ENCODE data around the gene SCN1B.
"Not testable (repeated sequence)": the region's sequence is repeated elsewhere in the genome, so short reads cannot be mapped to it uniquely, and the experiment has no call there.

Gene SCN1B

DNA sequence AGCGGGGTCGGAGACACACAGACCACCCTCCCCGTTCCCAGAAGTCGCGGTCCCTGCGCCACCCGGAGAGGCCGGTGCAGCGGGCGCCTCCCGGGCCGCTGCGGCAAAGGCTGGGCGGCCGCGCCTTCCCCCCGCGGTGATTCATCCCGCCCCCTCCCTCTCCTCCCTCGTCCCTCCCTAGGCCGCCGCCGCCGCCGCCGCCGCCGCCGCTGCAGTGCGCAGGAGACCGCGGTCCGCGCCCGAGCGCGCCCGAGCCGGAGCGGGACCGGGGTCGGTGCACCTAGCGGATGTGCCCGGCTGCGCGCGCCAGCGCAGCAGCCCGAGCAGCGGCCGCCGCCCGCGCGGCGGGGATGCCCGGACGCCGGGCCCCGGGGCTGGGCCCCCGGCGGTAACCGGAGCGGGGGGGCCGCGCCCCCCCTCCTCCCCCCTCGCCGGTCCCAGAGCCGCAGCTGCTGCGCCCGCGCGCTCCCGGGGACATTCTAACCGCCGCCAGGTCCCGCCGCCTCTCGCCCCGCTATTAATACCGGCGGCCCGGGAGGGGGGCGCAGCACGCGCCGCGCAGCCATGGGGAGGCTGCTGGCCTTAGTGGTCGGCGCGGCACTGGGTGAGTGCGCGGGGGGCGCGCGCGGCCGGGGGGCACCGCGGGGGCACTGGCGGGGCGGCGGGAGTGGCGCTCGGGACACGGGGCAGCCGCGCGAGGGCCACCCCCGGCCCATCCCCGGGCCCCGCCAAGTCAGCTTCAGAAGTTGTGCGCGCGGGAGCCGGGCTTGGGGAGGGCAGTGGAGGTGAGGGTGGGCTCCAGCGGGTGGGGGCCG, at the start of gene SCN1B:
SCN1B (plus strand) TSS at position 214 of the 815 bp plus-strand sequence; CDS start at position 565, 351 bp downstream.
- peak; percentile 44 for DNase-seq (ENCODE audit: low read depth)

DNA sequence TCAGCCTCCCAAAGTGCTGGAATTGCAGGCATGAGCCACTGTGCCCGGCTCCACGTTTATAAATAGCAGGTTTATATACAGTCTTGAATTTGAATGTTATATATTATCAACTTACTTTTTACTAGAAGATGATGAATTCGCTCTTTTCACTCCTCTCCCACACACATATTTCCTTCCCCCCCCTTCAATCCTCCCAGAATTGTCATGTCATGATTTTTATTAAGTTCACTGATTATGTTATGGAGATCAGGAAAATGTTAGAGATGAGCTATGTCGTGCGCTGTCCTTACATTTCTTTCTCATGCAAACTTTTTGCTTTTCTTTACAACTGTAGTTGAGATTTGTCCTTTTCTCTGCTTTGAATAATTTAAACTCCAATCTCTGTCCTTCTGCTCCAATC, 48.0 kb upstream of the SCN1B start:
- no peak for DNase-seq (ENCODE audit: low read depth)

DNA sequence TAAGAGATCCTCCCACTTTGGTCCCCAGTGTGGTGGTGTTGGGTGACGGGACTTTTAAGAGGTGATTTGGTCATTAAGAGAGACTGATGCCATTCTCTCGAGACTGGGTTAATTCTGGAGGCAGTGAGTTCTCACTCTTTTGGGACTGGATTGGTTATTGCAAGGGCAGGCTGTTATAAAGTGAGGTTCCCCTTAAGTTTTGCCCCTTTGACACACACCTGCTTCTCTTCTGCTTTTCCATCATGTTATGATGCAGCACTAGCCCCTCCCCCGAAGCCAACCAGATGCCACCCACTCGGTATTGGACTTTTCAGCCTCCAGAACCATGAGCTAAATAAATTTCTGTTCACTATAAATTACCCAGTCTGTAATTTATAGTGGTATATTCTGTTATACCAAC, 46.5 kb upstream of the SCN1B start:
- DNase-seq (ENCODE audit: low read depth): no peak

DNA sequence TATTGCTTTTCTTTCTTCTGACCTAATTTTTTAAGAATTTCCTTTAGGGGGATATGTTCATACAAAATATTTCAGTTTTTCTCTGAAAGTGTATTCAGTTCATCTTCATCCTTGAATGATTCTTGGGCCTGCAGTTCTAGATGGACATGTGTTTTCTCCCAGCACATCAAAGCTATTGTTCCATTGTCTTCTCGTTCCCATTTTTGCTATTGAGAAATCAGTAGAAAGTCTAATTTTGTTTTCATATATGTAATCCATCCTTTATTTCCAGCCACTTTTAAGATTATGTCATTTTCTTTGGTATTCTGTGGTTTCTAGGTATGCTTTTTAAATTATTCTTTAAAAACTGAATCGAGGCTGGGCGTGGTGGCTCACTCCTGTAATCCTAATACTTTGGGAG, 46.0 kb upstream of the SCN1B start:
- DNase-seq (ENCODE audit: low read depth): no peak

DNA sequence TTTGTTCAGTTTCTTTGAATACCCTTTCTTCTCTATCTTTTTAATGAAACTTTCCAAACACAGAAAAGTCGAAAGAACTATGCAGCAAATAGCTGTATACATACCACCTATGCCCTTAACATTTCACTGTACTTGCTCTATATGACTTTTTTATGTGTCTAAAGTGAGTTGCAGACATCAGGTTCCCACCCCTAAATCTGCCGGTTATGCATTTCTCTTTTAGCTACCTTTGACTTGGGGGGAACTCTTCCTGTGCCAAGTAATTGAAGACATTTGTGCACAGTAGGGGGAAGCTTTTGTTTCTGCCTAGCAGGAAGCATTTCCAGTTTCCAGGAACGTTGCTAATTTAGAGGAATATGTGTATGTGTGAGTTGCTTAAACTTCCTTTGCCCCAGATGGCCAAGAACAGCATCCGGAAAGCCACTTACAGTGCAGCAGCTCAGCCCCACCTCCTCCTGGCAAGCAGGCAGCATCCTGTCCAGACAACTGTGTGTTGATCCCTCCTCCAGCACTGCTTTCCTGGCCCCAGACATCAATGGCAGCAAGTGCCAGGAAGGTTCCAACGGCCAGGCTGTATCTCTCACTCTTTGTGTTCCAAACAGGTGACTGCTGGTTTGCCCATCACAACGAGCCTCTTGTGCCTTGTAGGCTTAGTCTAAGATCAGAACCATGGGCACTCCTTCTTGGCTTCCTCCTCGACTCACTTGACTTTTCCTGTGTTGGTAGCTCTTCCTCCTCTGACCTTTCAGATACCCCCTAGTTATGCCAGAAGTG, 44.8 kb upstream of the SCN1B start:
- DNase-seq (ENCODE audit: low read depth): no peak

DNA sequence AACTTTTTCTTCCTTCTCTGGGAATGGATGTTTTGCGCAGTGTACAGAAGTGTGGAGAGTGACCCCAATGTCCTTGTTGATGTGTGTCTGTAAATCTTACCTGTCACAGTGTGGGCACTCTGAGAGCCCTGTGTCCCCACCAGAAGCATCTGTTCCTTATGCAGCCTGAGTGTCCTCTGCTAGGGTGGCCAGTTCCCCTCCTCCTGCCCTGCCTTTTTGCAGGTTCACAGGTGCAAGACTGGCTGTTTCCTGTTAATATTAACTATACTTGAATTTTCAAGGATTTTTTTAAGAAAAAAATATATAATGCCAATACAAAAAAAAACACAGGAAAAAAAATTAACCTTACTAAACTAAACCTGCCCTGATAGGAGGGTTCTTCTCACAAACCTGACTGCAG, 42.2 kb upstream of the SCN1B start:
- DNase-seq (ENCODE audit: low read depth): no peak

DNA sequence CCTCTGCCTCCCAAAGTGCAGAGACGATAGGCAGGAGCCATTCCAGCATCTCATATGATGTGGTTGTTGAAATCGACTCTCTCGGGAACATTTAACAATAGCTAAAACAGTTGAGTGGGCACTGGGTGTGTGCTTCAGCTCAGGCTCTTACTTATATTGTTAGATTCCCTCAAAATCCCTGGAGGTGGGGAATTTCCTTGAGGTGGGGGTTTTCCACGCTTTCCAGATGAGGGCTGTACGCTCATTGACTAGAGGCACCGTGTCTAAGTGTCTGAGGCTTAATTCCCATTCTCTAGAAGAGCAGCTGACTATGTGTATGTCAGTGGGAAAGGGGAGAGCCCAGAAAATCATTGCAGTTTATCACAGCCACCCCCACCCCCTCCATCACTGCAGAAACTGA, 41.0 kb upstream of the SCN1B start:
- no peak for DNase-seq (ENCODE audit: low read depth)

DNA sequence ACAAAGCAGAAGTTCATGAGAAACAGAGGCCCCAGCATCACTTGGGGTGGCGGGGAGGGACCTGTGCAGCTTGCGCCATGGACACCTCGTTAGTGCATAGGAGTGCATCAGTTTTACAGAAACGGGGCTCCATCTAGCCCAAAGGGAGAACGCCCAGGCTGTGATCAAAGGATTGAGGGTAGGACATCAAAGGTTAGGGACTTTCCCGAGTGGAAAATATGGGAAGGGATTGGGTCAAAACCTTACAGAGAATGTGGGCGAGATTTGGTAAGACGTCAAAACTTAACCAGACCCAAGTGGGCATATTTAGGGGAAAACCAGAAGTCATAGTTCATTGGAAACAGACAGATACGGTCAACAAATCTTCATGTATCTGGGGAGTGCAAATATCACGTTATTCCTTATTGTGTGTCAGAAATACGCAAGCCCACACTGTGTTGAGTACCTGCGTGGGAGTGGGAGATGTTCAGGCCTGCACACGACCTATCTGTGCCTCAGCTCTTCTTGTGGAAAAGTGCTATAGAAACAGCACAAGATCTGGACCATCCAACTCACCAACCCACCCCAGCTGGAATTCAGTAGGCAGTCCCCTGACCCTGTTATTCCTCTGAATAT, 39.6 kb upstream of the SCN1B start:
- no peak for DNase-seq (ENCODE audit: low read depth)

DNA sequence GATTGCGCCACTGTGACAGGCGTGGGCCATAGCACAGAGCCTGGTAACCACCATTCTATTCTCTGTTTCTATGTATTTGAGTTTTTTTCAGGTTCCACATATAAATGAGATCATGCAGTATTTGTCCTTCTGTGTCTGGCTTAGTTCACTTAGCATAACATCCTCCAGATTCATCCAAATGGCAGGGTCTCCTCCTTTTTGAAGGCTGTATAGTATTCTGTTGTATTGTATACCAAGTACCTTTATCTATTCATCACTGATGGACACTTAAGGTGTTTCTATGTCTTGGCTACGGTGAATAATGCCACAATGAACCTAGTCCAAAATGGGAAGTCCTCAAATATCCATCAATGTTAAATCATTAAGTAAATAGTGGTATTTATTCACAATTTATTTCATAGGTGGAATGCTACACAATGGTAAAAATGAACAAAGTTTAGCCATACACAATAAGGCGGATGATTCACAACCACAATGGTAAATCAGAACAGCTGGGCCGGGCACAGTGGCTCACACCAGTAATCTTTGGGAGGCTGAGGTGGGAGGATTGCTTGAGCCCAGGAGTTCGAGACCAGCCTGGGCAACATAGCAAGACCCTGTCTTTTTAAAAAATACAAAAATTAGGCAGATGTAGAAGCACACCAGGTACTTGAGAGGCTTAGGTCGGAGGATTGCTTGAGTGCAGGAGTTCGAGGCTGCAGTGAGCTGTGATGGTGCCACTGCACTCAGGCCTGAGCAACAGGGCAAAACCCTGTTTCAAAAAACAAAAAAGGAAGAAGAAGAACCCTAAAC, 38.5 kb upstream of the SCN1B start:
- DNase-seq (ENCODE audit: low read depth): no peak

DNA sequence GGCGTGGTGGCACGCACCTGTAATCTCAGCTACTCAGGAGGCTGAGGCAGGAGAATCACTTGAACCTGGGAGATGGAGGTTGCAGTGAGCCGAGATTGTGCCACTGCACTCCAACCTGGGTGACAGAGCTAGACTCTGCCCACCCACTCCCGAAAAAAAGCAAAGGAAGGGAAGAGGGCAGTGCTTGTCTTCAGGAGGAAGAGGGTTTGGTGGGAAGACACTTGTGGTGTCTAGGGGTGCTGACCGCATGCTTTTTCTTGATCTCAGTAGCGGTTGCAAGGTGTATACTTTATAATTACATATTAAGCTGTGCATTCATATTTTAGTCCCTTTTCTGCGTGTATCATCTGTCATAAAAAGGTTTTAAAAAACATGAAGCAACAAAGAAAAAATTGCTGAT, 37.7 kb upstream of the SCN1B start:
- not testable (repeated sequence) for DNase-seq (ENCODE audit: low read depth)

DNA sequence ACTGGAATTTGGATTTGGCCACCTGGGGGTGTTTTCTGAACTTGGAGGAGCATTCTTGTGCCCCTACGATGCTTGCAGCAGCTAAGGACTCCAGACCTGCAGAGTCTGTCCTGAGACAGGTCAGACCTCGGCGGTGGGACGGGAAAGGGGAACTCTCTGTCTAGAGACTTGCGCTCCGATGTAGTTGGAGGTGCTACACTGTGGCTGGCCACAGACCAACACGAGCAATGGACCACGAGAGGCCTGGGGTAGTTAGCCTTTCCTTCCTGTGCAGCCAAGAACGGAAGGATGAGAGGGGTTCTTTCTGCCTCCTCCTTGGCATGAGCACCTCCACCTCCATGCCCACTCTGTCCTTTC, 36.0 kb upstream of the SCN1B start:
- no peak for DNase-seq (ENCODE audit: low read depth)

DNA sequence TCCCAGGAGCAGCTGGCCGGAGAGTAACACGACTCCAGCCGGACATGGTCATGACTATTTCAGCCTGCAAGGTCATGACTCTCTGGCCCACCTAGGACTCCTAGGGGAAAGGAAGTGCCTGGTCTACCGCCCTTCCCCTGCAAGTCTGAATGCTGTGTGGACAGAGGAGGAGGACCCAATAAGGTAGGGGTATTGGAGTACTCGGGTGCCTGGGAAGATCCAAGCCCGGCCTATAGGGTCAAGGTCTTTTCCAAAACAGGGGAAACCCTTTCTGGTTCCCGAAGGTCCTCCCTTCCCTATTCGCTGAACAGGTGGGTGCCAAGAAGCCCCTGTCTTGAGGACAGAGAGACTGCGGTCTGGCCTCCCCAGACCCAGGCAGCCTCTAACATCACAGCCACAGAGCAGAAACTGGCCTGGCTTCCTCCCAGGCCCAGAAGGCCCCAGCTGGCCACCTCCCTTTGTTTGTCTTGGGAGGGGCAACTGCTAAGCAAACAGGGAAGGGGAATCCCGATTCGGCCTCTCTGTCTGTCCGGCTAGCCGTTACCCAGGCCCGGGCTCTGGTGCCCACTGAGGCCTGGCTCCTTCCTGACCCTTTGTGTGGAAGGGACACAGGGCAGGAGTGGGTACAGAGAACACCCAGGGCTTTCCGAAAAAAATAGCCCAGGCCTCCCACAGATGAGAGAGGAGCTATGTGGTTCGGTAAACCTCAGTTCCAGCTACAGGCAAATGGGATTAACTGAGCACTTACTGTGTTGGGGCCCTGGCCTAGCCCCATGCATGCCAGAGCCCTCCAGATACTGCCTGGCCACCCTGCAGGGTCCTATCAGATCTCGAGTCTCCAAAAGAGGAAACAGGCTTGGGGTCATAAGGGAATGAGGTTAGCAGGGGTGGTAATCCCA, 35.4 kb upstream of the SCN1B start:
- DNase-seq (ENCODE audit: low read depth): no peak

DNA sequence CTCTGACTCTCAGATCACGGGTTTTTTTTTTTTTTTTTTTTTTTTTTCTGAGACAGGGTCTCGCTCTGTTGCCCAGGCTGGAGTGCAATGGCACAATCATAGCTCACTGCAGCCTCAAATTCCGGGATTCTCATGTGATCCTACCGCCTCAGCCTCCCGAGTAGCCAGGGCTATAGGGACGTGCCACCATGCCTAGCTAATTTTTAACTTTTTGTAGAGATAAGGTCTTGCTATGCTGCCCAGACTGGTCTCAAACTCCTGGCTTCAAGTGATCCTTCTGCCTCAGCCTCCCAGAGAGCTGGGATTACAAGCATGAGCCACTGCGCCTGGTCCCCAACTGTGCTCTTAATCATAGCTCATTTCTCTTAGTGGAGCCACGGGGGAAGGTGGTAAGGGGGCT, 34.7 kb upstream of the SCN1B start:
- no peak for DNase-seq (ENCODE audit: low read depth)

DNA sequence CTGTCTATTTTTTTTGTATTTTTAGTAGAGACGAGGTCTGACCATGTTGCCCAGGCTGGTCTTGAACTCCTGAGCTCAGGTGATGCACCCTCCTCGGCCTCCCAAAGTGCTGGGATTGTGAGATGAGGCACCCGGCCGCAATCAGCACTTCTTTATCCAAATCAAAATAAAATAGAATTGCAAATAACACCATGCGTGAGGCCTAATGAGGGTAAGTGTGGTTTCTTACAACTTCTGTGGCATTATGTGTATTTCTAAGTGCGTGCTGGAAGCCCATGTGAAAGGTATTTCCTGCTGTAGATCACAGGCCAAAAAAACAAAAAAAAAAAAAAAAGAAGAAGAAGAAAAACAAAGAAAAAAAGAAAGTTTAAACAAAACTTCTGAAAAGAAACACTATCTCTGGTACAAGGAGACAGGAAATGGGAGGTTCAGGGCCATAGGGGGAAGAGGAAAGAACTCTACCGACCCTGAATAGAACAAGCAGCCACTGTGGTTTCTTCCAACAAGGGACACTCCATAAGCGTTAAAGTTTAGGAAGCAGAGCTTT, 33.1 kb upstream of the SCN1B start:
- no peak for DNase-seq (ENCODE audit: low read depth)

DNA sequence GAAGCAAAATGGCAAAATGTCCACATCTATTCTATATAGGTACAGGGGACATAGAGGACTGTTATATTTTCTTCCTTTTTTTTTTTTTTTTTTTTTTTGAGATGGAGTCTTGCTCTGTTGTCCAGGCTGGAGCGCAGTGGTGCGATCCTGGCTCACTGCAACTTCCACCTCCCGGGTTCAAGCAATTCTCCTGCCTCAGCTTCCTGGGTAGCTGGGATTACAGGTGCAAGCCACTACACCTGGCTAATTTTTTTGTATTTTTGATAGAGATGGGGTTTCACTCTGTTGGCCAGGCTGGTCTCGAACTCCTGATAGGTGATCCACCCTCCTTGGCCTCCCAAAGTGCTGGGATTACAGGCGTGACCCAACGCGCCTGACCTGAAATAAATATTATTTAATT, 32.0 kb upstream of the SCN1B start:
- DNase-seq (ENCODE audit: low read depth): not testable (repeated sequence)

DNA sequence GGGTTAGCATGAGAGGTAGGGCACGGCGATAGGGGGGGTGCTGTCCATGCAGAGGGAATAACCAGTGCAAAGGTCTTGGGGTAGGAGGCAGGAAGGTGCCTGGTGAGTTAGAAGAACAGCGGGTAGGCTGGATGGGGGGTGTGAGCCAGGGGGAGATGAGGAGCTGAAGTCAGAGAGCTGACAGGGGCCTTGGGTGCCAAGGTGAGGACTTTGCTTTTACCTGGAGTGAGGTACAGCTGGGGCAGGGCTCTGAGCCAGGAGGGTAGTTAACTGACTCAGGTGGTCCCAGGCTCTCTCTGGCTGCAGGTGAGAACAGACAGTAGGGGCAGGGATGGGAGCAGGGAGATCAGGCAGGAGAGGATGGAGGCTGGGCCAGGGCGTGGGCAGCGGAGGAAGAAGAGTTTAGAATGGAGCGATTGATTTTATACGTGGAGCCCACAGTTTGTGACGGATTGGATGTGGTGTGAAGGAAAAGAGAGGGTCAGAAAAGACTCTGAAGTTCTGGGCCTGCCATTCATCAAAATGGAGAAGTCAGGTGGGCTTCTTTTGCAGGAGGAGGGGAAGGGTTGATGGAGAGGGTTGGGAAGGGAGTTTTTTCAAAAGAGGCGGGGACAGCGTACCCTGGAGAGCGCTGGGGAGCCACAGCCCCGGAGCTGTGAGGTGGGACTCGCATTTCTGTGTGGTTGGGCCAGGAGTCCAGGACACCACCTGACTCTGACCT, 31.3 kb upstream of the SCN1B start:
- no peak for DNase-seq (ENCODE audit: low read depth)

DNA sequence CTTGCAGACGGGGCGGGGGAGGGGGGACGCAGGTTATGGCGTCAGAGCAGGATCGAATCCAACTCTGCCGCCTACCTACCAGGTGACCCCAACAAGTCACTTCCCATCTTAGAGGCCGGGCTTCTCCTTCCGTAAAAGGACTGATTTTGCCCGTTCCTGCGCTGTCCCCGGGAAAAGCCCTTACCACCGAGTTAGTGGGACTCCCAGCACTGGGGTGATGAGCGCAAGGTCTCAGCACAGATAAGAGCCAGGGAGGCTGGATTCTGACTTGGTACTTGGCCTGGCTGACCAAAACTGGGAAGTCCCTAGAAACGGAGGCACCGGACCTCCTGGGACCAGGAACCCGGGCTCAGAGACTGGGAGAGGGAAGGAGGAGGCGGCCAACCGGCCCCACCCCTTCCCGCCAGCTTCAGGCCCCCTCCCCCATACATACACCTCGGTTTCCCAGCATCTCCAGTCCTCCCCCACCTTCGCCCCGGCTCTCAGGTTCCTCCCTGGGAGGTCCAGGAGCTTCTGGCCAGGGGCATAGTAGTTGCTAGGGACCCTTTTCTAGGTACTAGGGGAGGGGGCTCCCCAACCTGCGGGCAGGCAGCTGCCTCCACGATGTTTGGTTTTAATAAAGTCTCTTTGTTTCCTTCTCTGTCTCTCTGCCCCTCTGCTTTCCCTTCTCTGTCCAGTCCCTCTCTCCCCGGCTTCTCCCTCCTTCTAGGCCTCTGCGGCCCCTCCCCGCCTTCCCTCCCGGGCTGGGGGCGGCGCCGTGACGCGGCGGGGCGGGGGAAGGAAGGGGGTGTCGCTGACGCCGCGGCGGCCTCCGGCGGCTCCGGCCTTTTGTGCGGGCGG, 30.6 kb upstream of the SCN1B start, which contains the start of gene GRAMD1A:
GRAMD1A (plus strand) TSS at position 826 of the 840 bp plus-strand sequence. CDS start 156 bp downstream, outside the sequence.
- peak; percentile 79 for DNase-seq (ENCODE audit: low read depth)

DNA sequence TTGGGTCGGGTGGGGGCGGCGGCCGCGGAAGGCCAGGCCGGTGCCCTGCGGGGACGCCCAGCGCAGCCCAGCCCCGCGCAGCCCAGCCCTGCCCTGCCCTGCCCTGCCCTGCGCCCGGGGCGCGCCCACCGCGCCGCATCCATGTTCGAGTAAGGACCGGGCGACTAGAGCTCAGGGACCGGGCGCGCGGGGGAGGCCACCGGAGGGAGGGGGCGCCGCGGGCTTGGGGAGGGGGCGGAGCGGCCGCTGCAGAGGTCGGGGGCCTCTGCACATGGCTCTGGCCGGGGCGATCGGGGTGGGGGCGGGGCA, 30.0 kb upstream of the SCN1B start:
- no peak for DNase-seq (ENCODE audit: low read depth)

Data from stromal cell of bone marrow (primary cell).